PC-3 (cell line): Measurements from ENCODE around the gene PWWP3B. TPM values are rescaled to one million over a fixed set of nuclear protein-coding genes. Genes with fewer than 3 reads are reported as not detected.
A peak's percentile ranks its signal among the peaks of the same experiment; 100 is the strongest.
"Not testable (repeated sequence)": the region's sequence is repeated elsewhere in the genome, so short reads cannot be mapped to it uniquely, and the experiment has no call there.

Experiments
- ATAC-seq: fragments of 200-7000 bp; cut with Tn5 transposase; 2 replicates; pipeline ENCODE4 v1.9.1; 2020; ENCODE audit warnings: mild to moderate bottlenecking, moderate library complexity
- BruUV-seq: library from RNA; stranded (reverse); fragments of 400-500 nt; replicated peaks from 2 replicates; lab custom pipeline; 2021; lab: Mats Ljungman, UMichigan
- CTCF ChIA-PET: fragments of 300-600 bp; sonication (Branson Sonifier 250); formaldehyde crosslinking; loops from one replicate; lab custom pipeline; 2022; ENCODE audit warnings: antibody characterized with exemption; lab: Charles Lee
- POLR2A ChIA-PET: fragments of 300-600 bp; sonication (Branson Sonifier 250); formaldehyde crosslinking; loops from one replicate; lab custom pipeline; 2022; ENCODE audit warnings: antibody characterized with exemption; ENCODE audit not compliant: unreplicated experiment; lab: Charles Lee
- DNase-seq: peaks from one replicate; pipeline ENCODE4 v3.0.0-alpha.2; 2015
- H2AFZ ChIP-seq: fragments of 300-600 bp; sonication (generic); 2 replicates; pipeline ENCODE4 v1.6.0; 2016; ENCODE audit warnings: antibody characterized with exemption, low read length
- H3F3A ChIP-seq: fragments of 300-600 bp; sonication (generic); one replicate; pipeline ENCODE4 v1.6.0; 2017; ENCODE audit warnings: antibody characterized with exemption, low read length, control low read depth, mild to moderate bottlenecking; ENCODE audit not compliant: unreplicated experiment
- H3K27ac ChIP-seq: fragments of 300-600 bp; sonication (generic); 2 replicates; pipeline ENCODE4 v1.5.1; 2016; ENCODE audit warnings: mild to moderate bottlenecking, low read length
- H3K27me3 ChIP-seq: fragments of 300-600 bp; sonication (generic); 2 replicates; pipeline ENCODE4 v1.6.1; 2016; ENCODE audit warnings: low read length, mixed read lengths
- H3K36me3 ChIP-seq: fragments of 300-600 bp; sonication (generic); 2 replicates; pipeline ENCODE4 v1.6.1; 2016; ENCODE audit warnings: low read depth, mixed run types, low read length, mixed read lengths
- H3K4me1 ChIP-seq: fragments of 300-600 bp; sonication (generic); 2 replicates; pipeline ENCODE4 v1.5.1; 2016; ENCODE audit warnings: low read length; ENCODE audit not compliant: insufficient read depth
- H3K4me2 ChIP-seq: fragments of 300-600 bp; sonication (generic); 2 replicates; pipeline ENCODE4 v1.6.0; 2016; ENCODE audit warnings: low read length
- H3K4me3 ChIP-seq: fragments of 300-600 bp; sonication (generic); 2 replicates; pipeline ENCODE4 v1.5.1; 2016; ENCODE audit warnings: mild to moderate bottlenecking, low read length, mixed read lengths
- H3K79me2 ChIP-seq: fragments of 300-600 bp; sonication (generic); 2 replicates; pipeline ENCODE4 v1.6.1; 2017; ENCODE audit warnings: low read length, mixed read lengths
- H3K9ac ChIP-seq: fragments of 300-600 bp; sonication (generic); 2 replicates; pipeline ENCODE4 v1.6.0; 2016; ENCODE audit warnings: mild to moderate bottlenecking, low read length
- H3K9me2 ChIP-seq: fragments of 300-600 bp; sonication (generic); replicated peaks from 2 replicates; pipeline ENCODE4 v1.6.1; 2016; ENCODE audit warnings: mixed run types, low read length, mixed read lengths
- H3K9me3 ChIP-seq: fragments of 300-600 bp; sonication (generic); 2 replicates; pipeline ENCODE4 v1.6.1; 2016; ENCODE audit warnings: low read length, mixed read lengths
- H4K20me1 ChIP-seq: fragments of 300-600 bp; sonication (generic); 2 replicates; pipeline ENCODE4 v1.6.1; 2016; ENCODE audit warnings: low read length, mixed read lengths
- EZH2 ChIP-seq: fragments of 300-600 bp; sonication (generic); IDR thresholded peaks from one replicate; pipeline ENCODE4 v1.6.1; 2017; ENCODE audit warnings: antibody characterized with exemption, mild to moderate bottlenecking, low read length; ENCODE audit not compliant: unreplicated experiment
- EZH2phosphoT487 ChIP-seq: fragments of 300-600 bp; sonication (generic); IDR thresholded peaks from 2 replicates; pipeline ENCODE4 v1.6.1; 2018; ENCODE audit warnings: mild to moderate bottlenecking, antibody characterized with exemption, low read length, borderline replicate concordance
- intact Hi-C: fragments of 100-400 bp; cut with micrococcal nuclease; formaldehyde crosslinking; loops from 2 replicates; pipeline ENCODE4 v1.9.0; 2023
- total RNA-seq: library from RNA; depleted of rRNA; stranded (reverse); fragments of >200 nt; gene quantifications from 2 replicates; pipeline ENCODE4 v1.2.3, GENCODE V29; 2014
- TF ChIP-seq, protein P1 (sequence below): fragments of 300-600 bp; sonication (generic); conservative IDR thresholded peaks from 2 replicates; pipeline ENCODE4 v1.5.1; 2017; ENCODE audit warnings: antibody characterized with exemption, low read depth, mild to moderate bottlenecking, low read length

Gene PWWP3B
- total RNA-seq, 1 experiment from 2014 or later, result 0.07 TPM

DNA sequence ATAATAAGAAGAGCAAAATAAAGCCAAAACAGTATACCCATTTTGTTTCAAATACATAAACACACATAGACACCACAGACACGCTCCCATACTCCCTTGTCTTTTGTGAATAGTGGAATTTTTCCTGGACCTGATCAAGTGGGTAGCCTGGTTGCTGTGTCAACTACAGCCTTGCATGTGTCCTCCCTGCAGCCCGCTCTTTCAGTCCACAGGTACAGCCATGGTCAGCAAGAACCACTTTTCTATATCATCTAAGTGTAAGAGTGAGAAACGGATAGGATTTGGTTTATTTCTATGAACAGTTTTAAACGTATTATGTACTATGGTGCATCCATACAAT, 9.8 kb downstream of the PWWP3B start:
- DNase-seq (no peak), ATAC-seq (no peak)
- H3K36me3 ChIP-seq, result no peaks in the 10 kb centered on the region
- no peak overlapping the region for H3K4me3 ChIP-seq
- peaks cover 10% of the 10 kb centered on the region; the same call in 1 of the 2 replicates for H3K27me3 ChIP-seq
- ChIA-PET POLR2A (no interaction called here), CTCF (no interaction called here)
- H3K4me2 ChIP-seq, result no peak overlapping the region
- H3K9me3 ChIP-seq, result no peaks in the 10 kb centered on the region
- no TSS peak for BruUV-seq
- H4K20me1 ChIP-seq, result no peaks in the 10 kb centered on the region
- no peaks in the 10 kb centered on the region for H3F3A ChIP-seq
- no peak overlapping the region for H3K9ac ChIP-seq
- no peak overlapping the region for H3K27ac ChIP-seq
- no peaks in the 10 kb centered on the region for H3K79me2 ChIP-seq
- H3K9me2 ChIP-seq, result no peaks in the 10 kb centered on the region
- no peak overlapping the region for H2AFZ ChIP-seq
- no peaks in the 10 kb centered on the region for H3K4me1 ChIP-seq
- TF ChIP-seq EZH2, result no peak
- TF ChIP-seq, protein P1, sequence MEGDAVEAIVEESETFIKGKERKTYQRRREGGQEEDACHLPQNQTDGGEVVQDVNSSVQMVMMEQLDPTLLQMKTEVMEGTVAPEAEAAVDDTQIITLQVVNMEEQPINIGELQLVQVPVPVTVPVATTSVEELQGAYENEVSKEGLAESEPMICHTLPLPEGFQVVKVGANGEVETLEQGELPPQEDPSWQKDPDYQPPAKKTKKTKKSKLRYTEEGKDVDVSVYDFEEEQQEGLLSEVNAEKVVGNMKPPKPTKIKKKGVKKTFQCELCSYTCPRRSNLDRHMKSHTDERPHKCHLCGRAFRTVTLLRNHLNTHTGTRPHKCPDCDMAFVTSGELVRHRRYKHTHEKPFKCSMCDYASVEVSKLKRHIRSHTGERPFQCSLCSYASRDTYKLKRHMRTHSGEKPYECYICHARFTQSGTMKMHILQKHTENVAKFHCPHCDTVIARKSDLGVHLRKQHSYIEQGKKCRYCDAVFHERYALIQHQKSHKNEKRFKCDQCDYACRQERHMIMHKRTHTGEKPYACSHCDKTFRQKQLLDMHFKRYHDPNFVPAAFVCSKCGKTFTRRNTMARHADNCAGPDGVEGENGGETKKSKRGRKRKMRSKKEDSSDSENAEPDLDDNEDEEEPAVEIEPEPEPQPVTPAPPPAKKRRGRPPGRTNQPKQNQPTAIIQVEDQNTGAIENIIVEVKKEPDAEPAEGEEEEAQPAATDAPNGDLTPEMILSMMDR, result no peak
- TF ChIP-seq EZH2phosphoT487, result no peak
- intact Hi-C loops, result loop anchor here (2.0 kb wide), 1 partner anchor 219 kb away; no protein-coding TSS in a partner anchor

DNA sequence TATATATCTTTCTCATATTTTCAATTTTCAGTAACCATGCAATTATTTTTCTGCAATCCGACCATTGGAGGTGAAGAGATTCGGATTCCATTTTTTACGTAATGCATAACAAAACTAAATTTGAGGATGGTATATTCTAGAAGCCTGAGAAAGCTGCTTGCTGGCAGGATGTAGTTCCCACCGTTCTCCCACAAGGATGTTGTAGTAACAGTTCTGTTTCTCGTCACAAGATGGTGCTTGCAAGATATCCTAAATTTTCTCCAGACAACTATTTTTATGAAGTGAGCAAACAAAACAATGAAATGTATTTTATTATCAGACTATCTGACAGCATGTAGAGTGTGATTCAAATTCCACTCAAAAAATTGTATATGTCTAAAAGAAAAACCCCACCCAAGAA, 10.7 kb downstream of the PWWP3B start:
- H3K27ac ChIP-seq, result no peak overlapping the region
- ATAC-seq (peak; percentile 56), DNase-seq (peak; percentile 18)
- H3K36me3 ChIP-seq, result no peaks in the 10 kb centered on the region
- no peaks in the 10 kb centered on the region for H3F3A ChIP-seq
- no peak overlapping the region for H3K4me3 ChIP-seq
- peaks cover 10% of the 10 kb centered on the region; the same call in 1 of the 2 replicates for H3K27me3 ChIP-seq
- no peaks in the 10 kb centered on the region for H3K79me2 ChIP-seq
- TF ChIP-seq, protein P1, result peak; percentile 43; the same call in 1 of the 2 replicates
- no peak for TF ChIP-seq EZH2phosphoT487
- H4K20me1 ChIP-seq, result no peaks in the 10 kb centered on the region
- no peak overlapping the region for H3K9ac ChIP-seq
- no peak overlapping the region for H3K4me2 ChIP-seq
- no peak overlapping the region for H2AFZ ChIP-seq
- H3K9me2 ChIP-seq, result no peaks in the 10 kb centered on the region
- intact Hi-C loops, result loop anchor here (2.0 kb wide), 1 partner anchor 218 kb away; no protein-coding TSS in a partner anchor
- no peaks in the 10 kb centered on the region for H3K9me3 ChIP-seq
- POLR2A ChIA-PET, result no interaction called here
- CTCF ChIA-PET, result no interaction called here
- BruUV-seq, result no TSS peak
- H3K4me1 ChIP-seq, result no peaks in the 10 kb centered on the region

DNA sequence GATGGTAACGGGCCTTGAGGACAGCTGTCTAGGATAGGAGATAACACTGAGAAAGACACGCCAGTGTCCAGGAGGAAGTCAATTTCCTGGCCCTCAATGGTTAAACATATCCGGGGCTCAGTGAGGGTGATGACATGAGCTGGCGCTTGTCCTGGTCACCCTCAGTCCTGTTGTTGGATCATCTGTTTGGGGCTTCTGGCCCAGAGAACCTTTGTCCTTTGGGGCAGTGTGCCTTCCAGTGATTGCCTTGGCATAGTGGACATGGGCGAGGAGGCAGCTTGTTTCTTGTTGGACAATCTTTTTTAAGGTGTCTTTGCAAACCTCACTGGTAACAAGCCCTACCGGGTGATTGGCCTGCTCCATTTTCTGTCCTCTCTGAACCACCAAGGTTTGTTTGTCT, 15.6 kb downstream of the PWWP3B start:
- ATAC-seq, H3K4me3 ChIP-seq, H3K79me2 ChIP-seq, H3K9me3 ChIP-seq, BruUV-seq, H3K9ac ChIP-seq, H3K36me3 ChIP-seq, DNase-seq, intact Hi-C loops, H3K4me1 ChIP-seq, H3K27me3 ChIP-seq, H3K4me2 ChIP-seq, H2AFZ ChIP-seq, H3K27ac ChIP-seq, CTCF ChIA-PET, H4K20me1 ChIP-seq, H3K9me2 ChIP-seq, POLR2A ChIA-PET, H3F3A ChIP-seq: not testable (repeated sequence)
